ENCODE measurements around the gene ITGA5. TPM values are rescaled to one million over a fixed set of nuclear protein-coding genes. Genes with fewer than 3 reads are reported as not detected.

Gene ITGA5
- total RNA-seq, 2 donors from 2014 or later = 61.6 to 71.4 TPM

GRCh38 chr12:54442099-54442498 is 23.0 kb upstream of the ITGA5 start:
- H3K27ac Mint-ChIP-seq = no peak overlapping the region
- no peaks in the 10 kb centered on the region for H3K36me3 Mint-ChIP-seq (ENCODE audit: low read depth)
- no peak overlapping the region for H3K4me3 Mint-ChIP-seq
- no peak for ATAC-seq
- H3K27me3 Mint-ChIP-seq = peaks cover 15% of the 10 kb centered on the region
- H3K9me3 ChIP-seq (ENCODE audit: control insufficient read depth, low read length, poor library complexity, severe bottlenecking) = no peaks in the 10 kb centered on the region
- DNase-seq = no peak
- H3K4me1 Mint-ChIP-seq = peaks cover 8% of the 10 kb centered on the region

DNA sequence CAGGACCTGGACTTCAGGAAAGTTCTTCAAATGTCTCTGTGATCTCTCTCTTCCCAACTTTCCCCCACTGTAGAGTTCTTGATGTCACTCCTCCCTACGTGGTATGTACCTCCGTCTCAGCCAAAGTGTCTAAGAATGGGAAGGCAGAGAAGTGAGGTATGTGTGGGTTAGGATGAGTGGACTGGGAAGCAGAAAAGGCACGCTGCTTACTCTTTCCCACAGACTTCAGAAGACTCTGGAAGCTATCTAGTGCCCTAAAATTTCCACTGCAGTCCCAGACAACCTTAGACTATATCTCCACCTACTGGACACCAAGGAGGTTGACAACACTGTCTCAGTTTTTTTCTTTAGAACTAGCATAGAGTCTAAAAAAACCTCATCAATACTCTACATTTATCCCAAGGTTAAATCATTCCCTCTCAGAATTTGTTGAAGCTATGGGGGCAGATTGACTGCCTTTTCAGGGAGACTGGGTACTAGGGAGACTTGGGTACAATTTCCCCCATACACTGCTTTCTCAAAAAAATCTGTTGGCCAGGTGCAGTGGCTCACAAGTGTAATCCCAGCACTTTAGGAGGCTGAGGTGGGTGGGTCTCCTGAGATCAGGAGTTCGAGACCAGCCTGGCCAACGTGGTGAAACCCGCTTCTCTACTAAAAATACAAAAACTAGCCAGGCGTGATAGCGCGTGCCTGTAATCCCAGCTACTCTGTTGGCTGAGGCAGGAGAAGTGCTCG is 20.6 kb upstream of the ITGA5 start:
- ATAC-seq (peak; percentile 88), DNase-seq (no peak)
- Mint-ChIP-seq H3K4me3 (no peak overlapping the region), H3K27me3 (peaks cover 19% of the 10 kb centered on the region), H3K27ac (no peak overlapping the region), H3K36me3 (ENCODE audit: low read depth) (no peaks in the 10 kb centered on the region), H3K4me1 (peaks cover 8% of the 10 kb centered on the region)
- no peaks in the 10 kb centered on the region for H3K9me3 ChIP-seq (ENCODE audit: control insufficient read depth, low read length, poor library complexity, severe bottlenecking)

DNA sequence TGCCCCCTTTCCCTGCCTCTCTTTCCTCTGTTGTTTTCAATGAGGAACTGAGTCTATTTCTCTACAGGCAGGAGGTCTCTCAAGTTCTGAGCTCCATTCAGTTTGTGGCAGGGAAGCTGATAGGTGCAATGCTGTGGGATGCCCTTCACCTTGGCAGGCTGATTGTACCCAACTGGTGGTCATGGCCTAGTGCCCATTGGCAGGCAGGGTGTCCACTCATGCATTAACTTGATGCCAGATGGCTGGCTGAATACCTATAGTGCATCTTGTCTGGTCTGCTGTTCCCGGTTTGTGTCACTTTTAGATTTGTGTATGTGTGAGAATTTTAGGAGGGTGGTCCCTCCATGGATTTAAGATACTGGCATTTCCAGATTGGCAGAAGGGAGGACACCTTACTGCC is 20.0 kb upstream of the ITGA5 start:
- Mint-ChIP-seq H3K27me3 (peaks cover 19% of the 10 kb centered on the region), H3K4me3 (no peak overlapping the region), H3K4me1 (peaks cover 8% of the 10 kb centered on the region), H3K27ac (no peak overlapping the region), H3K36me3 (ENCODE audit: low read depth) (no peaks in the 10 kb centered on the region)
- no peak for DNase-seq
- H3K9me3 ChIP-seq (ENCODE audit: control insufficient read depth, low read length, poor library complexity, severe bottlenecking) = no peaks in the 10 kb centered on the region
- no peak for ATAC-seq

DNA sequence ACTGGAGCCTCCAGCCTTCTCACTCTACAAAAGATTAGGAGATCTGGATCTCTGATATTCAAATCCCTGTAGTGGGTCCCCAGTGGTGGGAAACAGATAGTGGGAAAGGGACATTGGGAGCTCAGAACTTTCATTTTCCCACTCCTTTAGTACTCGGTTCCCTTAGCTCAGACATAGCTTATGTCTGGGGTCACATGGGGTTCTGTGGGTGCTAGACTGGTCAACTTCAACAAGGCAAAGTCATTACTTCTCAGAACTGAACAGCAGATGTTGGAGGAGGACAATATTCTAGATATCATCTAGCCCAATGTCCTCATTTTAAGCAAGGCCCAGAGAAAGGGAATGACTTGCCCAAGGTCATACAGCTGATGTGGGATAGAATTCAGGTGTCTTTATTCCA is 19.5 kb upstream of the ITGA5 start:
- Mint-ChIP-seq H3K27me3 (peaks cover 19% of the 10 kb centered on the region), H3K36me3 (ENCODE audit: low read depth) (no peaks in the 10 kb centered on the region), H3K4me1 (peaks cover 8% of the 10 kb centered on the region), H3K4me3 (no peak overlapping the region), H3K27ac (no peak overlapping the region)
- ATAC-seq (no peak), DNase-seq (no peak)
- no peaks in the 10 kb centered on the region for H3K9me3 ChIP-seq (ENCODE audit: control insufficient read depth, low read length, poor library complexity, severe bottlenecking)

DNA sequence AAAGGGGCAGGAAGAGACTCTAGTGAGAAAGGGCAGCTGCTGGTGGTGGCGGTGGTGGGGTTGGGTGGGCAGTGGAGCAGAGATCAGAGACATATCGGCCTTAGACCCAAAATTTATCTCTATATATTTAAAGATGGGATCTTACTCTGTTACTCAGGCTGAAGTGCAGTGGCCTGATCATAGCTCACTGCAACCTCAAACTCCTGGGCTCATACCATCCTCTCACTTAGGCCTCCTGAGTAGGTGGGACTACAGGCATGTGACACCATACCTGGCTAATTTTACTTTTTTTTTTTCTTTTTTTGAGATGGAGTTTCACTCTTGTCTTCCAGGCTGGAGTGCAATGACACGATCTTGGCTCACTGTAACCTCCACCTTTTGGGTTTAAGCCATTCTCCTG is 18.6 kb upstream of the ITGA5 start:
- no peak overlapping the region for H3K4me3 Mint-ChIP-seq
- H3K27me3 Mint-ChIP-seq = peaks cover 19% of the 10 kb centered on the region
- no peak overlapping the region for H3K27ac Mint-ChIP-seq
- DNase-seq (no peak), ATAC-seq (no peak)
- H3K4me1 Mint-ChIP-seq = peaks cover 12% of the 10 kb centered on the region
- no peaks in the 10 kb centered on the region for H3K9me3 ChIP-seq (ENCODE audit: control insufficient read depth, low read length, poor library complexity, severe bottlenecking)
- no peaks in the 10 kb centered on the region for H3K36me3 Mint-ChIP-seq (ENCODE audit: low read depth)

GRCh38 chr12:54437243-54437642 is 18.2 kb upstream of the ITGA5 start:
- H3K36me3 Mint-ChIP-seq (ENCODE audit: low read depth) = no peaks in the 10 kb centered on the region
- ATAC-seq = no peak
- H3K4me1 Mint-ChIP-seq = peaks cover 16% of the 10 kb centered on the region
- no peak overlapping the region for H3K4me3 Mint-ChIP-seq
- H3K9me3 ChIP-seq (ENCODE audit: control insufficient read depth, low read length, poor library complexity, severe bottlenecking) = no peaks in the 10 kb centered on the region
- H3K27ac Mint-ChIP-seq = no peak overlapping the region
- DNase-seq = no peak
- H3K27me3 Mint-ChIP-seq = peaks cover 19% of the 10 kb centered on the region

GRCh38 chr12:54432815-54433164 is 13.7 kb upstream of the ITGA5 start:
- ATAC-seq (no peak), DNase-seq (no peak)
- no peak overlapping the region for H3K27ac Mint-ChIP-seq
- H3K4me1 Mint-ChIP-seq = peaks cover 28% of the 10 kb centered on the region
- no peak overlapping the region for H3K4me3 Mint-ChIP-seq
- no peaks in the 10 kb centered on the region for H3K9me3 ChIP-seq (ENCODE audit: control insufficient read depth, low read length, poor library complexity, severe bottlenecking)
- peaks cover 5% of the 10 kb centered on the region for H3K27me3 Mint-ChIP-seq
- no peaks in the 10 kb centered on the region for H3K36me3 Mint-ChIP-seq (ENCODE audit: low read depth)

DNA sequence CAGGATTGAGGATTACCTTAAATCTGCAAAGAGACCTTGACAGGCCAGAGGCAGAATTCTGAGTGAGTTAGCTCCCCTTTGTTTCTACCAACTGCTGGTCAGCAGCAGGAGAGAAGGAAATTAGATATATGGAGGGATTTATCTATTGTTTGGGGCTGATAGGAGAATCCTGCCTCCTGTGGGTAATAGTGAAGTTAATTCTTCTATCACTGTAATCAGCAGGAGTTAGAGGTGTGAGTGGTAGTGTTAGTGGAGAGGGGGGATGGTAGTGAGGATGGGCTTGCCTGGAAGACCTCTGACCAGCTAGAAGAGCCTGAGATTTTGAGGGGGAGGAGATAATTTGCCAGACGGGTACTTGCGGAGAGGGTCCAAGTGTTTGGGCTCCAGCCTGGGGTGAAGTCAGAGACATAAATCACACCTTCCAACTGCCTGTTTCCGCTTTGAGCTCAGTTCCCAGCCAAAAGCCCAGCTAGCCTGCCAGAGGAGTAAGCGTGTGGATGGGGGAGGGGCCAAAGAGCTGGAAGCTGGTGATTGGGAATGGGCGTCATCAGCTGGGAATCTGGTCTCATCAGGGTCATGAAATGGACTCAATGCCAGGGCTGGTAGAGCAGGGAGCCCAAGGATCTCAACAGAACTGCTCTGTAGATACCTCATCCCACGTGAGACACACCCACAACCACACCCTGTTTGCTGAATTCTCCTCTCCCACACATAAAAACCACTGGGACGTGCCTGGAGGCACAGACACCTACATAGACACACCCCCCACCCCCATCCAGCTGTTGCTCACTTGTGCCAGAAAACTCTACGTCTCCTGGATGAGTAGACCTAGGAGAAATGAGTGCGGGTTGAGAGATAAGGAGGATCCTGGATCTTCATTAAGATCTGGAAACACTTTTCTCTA is 13.1 kb upstream of the ITGA5 start:
- DNase-seq = no peak
- no peak for ATAC-seq
- H3K4me3 Mint-ChIP-seq = no peak overlapping the region
- peaks cover 31% of the 10 kb centered on the region for H3K4me1 Mint-ChIP-seq
- H3K27me3 Mint-ChIP-seq = peaks cover 11% of the 10 kb centered on the region
- peak overlapping the region; percentile 71 for H3K27ac Mint-ChIP-seq
- H3K36me3 Mint-ChIP-seq (ENCODE audit: low read depth) = no peaks in the 10 kb centered on the region
- no peaks in the 10 kb centered on the region for H3K9me3 ChIP-seq (ENCODE audit: control insufficient read depth, low read length, poor library complexity, severe bottlenecking)

- Mint-ChIP-seq H3K27ac (no peak overlapping the region), H3K27me3 (peaks cover 17% of the 10 kb centered on the region), H3K4me1 (peaks cover 39% of the 10 kb centered on the region), H3K4me3 (no peak overlapping the region), H3K36me3 (ENCODE audit: low read depth) (peaks cover 7% of the 10 kb centered on the region)
- DNase-seq (no peak), ATAC-seq (no peak)
- H3K9me3 ChIP-seq (ENCODE audit: control insufficient read depth, low read length, poor library complexity, severe bottlenecking) = no peaks in the 10 kb centered on the region
Observed at GRCh38 chr12:54430471-54431069, 11.5 kb upstream of the ITGA5 start.

- H3K27ac Mint-ChIP-seq = peak overlapping the region; percentile 70
Observed at GRCh38 chr12:54429014-54429471, 10.0 kb upstream of the ITGA5 start.

DNA sequence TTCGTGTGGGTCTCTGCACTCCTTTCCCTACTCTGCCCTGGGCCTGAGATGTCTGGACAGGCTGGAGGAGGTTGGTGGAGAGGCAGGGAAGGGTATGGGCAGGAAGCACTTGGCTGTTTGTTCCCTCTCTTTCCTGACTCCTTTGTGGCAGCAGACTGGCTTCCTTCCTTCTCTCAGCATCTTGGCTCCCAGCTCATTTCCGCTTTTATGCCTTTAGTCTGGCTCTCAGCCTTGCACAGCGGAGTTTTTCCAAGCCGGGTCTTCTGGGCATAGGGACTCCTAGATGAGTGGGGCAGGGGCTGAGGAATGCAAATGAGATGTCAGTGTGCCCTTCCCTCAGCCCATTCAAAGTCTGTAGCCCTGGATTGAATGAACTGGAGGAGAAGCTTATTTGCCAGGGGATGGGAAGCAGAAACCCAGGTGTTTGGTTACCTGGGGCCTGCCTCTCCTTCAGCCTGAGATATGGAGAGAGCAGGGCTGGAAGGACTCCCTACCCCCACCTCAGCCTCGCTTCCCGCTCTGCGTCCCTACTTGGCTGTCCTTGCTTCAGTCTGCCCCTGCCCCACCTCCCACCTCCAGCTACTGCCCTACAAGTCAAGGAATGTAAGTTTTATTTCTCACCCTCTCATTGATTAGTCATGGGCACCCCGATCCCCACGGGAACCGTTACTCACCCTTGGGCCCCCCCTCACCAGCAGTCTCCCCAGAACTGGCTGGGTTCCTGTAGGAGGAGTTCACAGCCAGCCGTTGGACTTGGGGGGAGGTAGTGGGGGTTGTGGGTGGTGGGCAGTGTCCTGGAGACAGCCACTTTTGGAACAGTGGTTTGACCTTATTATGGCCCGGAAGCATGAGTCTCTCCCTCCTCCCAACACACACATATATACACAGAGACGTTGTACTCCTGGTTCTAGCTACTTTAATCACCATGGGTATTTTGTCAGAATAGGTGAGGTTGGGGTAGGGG is 9.3 kb upstream of the ITGA5 start:
- H3K36me3 Mint-ChIP-seq (ENCODE audit: low read depth) = peaks cover 8% of the 10 kb centered on the region
- H3K27me3 Mint-ChIP-seq = peaks cover 21% of the 10 kb centered on the region
- H3K4me1 Mint-ChIP-seq = peaks cover 48% of the 10 kb centered on the region
- H3K27ac Mint-ChIP-seq = peak overlapping the region; percentile 70
- peak overlapping the region; percentile 9 for H3K4me3 Mint-ChIP-seq
- no peaks in the 10 kb centered on the region for H3K9me3 ChIP-seq (ENCODE audit: control insufficient read depth, low read length, poor library complexity, severe bottlenecking)
- no peak for DNase-seq
- ATAC-seq = peak; percentile 71

More at GRCh38 chr12:54429014-54429471, 10.0 kb upstream of the ITGA5 start:
- Mint-ChIP-seq H3K4me1 (peaks cover 45% of the 10 kb centered on the region), H3K36me3 (ENCODE audit: low read depth) (peaks cover 8% of the 10 kb centered on the region), H3K4me3 (no peak overlapping the region), H3K27me3 (peaks cover 21% of the 10 kb centered on the region)
- ATAC-seq = no peak
- no peak for DNase-seq
- no peaks in the 10 kb centered on the region for H3K9me3 ChIP-seq (ENCODE audit: control insufficient read depth, low read length, poor library complexity, severe bottlenecking)

GRCh38 chr12:54427106-54427505 is 8.0 kb upstream of the ITGA5 start:
- peaks cover 43% of the 10 kb centered on the region for H3K4me1 Mint-ChIP-seq
- peaks cover 21% of the 10 kb centered on the region for H3K27me3 Mint-ChIP-seq
- H3K4me3 Mint-ChIP-seq = no peak overlapping the region
- ATAC-seq (no peak), DNase-seq (no peak)
- H3K9me3 ChIP-seq (ENCODE audit: control insufficient read depth, low read length, poor library complexity, severe bottlenecking) = no peaks in the 10 kb centered on the region
- H3K36me3 Mint-ChIP-seq (ENCODE audit: low read depth) = peaks cover 8% of the 10 kb centered on the region
- H3K27ac Mint-ChIP-seq = no peak overlapping the region

All from T-helper 17 cell (primary cell).